HG02798 (cell line): ENCODE measurements around the gene TNS1.

ENCODE experiments used
- ATAC-seq: cut with Tn5 transposase; IDR thresholded peaks from one replicate; pipeline ENCODE4 v1.9.1; 2021; ENCODE audit warnings: mild to moderate bottlenecking; ENCODE audit not compliant: unreplicated experiment, poor library complexity

TNS1 gene

DNA sequence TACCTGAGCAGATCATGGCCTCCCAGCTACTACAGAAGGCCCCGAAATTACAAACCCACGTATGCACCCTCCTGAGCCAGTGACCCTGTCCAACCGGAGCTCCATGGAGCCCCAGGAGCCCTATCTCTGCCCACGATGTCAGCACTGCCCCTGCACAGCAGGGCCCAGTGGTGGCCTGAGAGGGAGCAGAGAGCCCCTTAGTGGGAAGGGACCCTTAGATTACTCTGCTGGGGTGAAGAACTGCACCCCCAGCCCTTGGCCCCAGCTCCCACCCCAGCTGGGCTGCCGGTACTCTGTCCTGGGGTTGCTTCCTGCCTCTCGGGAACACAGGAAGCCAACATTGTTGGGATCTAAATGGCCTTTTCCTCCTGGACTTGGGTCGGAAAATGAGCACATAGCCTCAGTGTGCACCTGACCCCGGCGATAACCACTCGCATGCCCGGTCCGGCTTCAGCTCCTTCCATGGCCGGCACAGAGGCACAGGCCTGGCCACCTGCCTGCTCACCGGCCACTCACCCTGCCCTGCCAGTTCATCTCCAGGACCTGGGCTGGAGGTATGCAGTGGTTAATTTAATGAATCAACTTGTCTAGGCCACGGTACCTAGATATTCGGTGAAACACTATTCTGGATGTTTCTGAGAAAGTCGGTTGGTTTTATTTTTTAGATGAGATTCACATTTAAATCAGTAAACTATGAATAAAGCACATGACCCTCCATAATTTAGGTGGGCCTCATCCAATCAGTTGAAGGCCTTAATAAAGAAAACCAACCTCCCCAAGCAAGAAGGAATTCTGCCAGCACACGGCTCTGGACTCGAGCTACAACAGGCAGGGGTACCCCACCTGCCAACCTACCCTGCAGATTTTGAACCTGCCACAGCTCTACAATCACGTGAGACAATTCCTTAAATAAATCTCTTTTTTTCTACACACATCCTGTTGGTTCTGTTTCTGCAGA lies 19.2 kb downstream of the TNS1 start:
- no peak for ATAC-seq

DNA sequence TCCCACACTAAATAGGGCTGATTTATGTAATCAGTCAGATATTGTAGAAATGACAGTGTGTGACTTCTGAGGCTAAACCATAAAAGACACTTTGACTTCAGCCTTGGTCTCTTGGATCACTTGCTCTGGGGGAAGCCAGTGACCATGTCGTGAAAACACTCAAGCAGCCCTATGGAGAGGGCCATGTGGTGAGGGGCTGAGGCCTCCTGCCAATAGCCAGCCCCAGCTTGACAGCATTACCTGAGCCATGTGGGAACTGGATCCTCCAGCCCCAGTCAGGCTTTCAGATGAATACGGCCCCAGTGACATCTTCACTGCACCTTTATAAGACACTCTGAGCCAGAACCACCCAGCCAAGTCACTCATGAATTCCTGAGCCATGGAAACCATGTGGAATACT lies 20.8 kb downstream of the TNS1 start:
- no peak for ATAC-seq

DNA sequence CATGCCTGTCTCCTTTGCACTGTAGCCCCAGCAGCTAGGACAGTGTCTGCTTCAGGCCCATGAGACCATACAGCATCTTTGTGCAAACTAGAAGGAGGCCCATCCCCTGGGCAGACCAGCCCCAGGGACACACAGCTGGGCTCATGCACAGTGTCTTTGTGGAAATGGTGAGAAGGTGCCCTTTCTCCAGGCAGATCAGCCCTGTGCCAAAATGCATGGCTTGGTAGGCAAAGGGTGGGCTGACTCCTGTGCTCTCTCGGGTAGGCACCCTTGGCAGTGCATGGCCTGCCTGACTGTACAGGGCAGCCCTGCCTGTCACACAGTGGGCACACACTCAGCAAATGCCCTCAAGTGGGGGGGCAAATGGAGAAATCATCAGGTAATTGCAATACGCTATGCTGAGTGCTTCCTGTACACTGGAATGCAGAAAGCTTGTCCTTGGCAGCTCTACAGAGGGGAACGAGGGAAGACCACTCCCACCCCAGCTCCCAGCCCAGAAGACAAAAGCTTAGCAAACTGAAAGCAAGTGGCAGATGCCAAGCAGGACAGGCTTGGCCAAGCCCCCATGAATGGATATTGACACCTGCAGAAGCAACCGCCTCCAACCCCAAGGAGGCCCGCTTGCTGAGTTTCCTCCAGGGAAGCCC lies 21.6 kb downstream of the TNS1 start:
- no peak for ATAC-seq

DNA sequence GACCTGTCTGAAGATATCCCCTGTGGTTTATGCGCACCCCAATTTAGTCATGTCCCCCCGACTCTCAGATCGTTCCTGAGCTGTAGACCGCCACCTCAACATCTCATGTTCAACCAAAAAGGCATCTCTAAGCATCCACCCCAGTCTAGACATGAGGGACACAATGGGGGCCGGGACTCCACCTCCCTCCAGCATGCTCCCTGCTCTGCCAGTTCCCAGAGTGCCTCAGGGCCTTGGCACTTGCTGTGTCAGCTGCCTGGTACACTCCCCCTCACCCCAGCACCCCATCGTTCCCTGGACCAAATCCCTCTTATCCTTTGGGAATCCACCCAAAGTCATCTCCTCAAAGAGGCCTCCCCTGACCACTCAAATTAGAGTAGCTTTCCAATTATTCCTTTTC lies 22.2 kb downstream of the TNS1 start:
- no peak for ATAC-seq

DNA sequence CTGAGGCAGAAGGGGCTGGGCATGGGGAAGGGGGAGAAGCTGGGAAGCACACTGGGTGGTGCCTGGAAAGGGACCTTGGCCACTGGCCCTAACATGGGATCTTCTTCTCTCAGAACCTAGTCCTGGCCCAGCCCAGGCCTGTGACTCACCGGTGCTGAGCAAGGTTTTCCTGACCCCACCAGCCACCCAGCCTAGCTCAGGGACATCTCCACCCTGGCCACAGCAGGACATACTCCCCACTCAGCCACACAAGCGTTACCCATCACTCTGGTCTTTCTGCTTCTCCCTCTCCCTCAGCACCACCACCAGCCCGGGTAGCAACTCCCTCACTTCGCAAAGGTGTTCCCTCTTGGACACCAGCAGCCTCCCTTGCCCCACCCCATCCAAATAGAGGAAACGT lies 22.8 kb downstream of the TNS1 start:
- no peak for ATAC-seq

DNA sequence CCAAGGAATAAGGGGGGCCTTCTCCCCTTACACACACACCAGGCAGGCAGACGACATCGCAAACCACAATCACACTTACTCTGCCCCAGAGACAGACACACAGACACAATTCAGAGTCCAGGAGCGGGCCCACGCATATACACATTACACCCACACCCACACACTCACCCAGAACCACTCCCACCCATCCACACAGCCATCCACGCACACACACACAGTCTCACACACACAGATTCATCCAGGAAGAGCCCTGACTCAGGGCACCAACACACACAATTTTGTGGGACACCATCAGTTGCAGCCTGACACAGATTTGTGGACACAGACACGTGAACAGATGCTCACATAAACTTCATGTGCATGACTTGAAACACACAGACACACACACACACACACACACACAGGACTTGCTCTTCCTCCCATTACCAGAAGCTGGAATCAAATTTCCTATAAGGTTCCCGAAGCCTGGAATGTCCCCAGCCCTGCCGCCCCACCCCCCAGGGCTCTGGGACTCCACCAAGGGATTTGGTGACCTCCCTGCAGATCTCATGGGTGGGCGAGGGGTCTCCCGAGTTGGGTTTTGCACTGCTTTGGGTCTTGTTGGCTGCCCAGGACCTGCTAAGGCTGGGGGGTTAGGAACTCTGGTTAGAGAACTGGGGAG lies 23.5 kb downstream of the TNS1 start:
- ATAC-seq = no peak

DNA sequence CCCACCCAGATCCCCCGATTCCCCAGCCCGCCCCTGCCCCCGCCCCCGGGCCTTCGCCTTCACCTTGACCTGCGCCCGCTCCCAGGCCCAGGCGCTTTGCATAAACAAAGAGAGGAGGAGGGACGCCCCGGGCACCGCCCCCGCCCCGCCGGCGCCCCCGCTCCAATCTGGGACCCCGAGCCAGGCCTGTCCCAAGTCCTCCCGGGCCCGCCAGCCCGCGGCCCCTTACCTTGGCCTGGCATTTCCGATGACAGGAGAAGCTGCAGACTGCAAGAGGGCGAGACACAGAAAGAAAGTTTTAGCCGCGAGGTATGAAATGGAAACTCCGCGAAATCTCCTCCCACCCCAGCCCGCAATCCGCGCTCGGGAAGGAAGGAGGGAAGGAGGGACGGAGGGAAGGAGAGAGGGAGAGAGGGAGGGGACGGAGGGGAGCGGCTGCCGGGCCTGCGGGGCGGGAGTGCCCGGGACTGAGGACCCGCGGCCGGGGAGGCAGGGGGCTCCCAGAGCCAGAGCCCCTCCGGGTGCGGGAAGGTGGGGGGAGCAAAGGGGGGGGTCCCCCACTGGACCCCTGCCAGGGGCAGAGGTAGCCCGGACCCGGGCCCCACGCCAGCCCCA lies 24.2 kb downstream of the TNS1 start:
- ATAC-seq = no peak

DNA sequence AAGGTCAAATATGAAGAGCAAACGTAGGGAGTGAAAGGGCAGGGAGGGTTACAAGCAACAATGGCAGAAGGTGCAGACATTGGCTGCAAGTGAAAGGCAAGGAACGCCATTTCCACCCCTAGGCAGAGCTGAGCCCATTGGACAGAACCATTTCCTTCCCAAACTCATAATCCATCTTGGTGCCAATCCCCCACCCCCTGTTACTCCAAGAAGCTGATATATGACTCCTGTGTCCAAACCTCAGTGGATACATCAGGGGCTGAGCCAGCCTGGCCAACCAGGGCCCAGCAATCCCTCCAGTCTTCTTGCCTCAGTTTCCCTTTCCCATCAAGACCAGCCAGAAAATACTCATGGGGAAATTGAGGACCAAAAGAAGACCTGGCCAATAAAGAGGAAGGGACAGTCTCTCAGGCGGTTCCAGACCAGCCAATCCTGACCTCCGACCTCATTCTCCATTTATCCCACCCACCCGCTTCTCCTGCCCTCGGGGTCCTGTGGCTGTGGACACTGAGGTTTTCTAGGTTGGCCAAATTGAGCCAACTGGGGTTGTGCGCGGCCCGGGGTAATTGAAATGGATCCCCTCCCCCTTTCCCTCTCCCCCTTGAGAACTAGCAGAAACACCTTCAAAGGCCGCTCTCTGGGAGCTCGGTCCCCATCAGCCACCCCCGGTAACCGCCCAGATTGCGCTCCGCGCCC lies 24.8 kb downstream of the TNS1 start:
- ATAC-seq = no peak

DNA sequence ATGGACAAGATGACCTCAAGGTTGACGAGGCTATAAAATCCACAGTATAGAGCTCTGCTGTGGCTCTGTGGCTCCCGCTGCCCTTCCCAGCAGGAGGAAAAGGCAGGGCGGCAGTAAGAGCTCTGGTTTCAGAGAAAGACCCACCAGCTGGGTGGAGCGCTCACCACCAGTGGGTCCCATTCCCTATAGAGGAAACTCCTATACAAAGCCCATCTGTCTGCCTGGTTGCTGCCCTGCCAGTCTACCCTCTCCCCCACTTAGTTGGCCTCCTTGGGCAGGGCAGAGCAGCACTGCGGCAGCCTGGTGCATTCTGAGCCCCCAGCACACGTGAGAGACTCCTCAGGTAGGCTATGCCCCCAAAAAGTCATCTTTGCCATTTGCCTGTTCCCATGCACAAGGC lies 26.5 kb downstream of the TNS1 start:
- no peak for ATAC-seq

DNA sequence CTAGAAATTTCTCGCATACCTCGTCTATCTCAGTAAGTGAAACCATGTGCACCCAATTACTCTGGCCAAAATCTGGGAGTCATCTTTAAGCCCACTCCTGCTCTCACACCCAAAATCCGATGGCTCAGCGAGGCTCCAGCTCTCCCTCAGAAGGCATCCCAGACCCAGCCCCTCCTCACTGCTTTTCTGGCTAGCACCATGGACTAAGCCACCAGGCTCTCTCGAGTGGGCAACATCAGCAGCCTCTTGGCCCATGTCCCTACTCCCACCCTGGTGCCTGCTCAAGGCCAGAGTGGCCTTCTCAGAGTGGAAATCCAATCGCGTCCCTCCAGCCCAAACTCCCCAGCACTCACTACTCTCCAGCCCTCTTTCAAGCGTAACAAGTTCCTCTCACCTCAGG lies 27.2 kb downstream of the TNS1 start:
- no peak for ATAC-seq

DNA sequence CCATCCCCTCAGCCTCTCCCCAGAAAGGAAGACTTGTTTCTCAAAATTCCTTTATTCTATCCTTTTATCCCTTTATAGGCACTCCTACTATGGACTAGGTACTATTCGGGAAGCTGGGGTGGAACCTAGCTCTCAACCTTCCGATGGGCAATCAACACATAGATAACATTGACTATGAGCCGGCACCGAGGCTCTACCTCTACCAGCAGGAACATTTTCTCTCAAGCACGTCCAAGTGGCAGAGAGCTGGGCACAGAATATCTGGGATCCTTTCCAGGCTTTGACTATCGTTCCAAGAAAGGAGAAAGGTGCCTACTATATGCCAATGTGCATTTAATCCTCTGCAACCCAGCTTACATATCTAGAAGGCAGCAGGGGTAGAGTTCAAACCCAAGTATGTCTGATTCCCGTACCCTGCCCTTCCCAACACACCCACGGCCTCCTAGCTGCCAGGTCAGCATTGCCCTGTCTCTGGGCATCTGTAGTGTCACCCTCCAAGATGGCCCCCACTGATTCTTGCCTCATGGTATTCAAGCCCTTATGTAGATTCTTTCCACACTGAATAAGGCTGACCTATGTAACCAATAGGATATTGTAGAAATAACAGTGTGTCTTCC lies 28.3 kb downstream of the TNS1 start:
- ATAC-seq = no peak

DNA sequence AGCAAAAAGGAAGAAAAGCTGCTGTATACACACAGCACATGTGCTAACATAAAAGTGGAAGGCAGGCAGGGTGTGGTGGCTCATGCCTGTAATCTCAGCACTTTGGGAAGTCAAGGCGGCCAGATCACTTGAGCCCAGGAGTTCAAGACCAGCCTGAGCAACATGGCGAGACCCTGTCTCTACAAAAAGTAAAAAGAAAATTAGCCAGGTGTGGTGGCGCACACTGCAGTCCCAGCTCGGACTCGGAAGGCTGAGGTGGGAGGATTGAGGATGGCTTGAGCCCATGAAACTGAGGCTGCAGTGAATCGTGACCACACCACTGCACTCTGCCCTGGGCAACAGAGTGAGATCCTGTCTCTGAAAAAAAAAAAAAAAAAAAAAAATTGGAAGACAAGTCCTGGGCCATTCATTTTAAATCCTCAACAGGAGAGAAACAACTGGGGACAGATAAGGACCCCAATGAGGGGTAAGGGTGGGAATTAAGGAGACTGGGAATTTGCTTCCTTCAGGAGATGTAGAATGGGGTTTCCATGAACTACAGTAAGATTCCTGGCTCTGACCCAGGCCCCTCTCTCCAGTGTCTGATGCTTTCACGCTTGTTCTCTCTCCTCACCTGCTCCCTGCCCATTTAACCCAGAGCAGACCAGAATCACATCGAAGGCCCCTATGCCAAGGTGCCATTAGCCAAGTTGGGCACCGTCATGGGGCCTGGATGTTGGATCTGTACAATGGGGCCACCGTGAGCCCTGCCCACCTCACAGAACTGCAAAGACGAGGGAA lies 29.6 kb downstream of the TNS1 start:
- ATAC-seq = no peak

DNA sequence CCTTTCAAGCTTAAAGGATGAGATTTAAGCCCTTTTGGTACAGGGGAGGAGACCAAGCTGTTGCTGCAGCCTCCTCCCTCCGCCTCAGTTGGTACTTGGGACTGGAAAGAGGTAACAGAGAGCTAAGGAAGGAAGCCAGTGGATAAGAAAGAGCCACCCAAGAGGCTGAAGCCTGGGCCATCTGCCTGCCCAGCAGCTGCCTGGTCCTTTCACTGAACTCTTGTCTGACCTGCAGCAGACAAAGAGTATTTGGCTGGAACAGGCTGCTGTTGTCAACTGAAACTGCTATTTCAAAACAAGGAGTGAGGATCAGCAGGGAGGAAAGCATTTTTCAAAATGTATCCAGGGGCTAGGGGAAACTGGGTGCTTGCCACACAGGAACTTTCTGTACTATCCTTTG lies 30.3 kb downstream of the TNS1 start:
- ATAC-seq = no peak

DNA sequence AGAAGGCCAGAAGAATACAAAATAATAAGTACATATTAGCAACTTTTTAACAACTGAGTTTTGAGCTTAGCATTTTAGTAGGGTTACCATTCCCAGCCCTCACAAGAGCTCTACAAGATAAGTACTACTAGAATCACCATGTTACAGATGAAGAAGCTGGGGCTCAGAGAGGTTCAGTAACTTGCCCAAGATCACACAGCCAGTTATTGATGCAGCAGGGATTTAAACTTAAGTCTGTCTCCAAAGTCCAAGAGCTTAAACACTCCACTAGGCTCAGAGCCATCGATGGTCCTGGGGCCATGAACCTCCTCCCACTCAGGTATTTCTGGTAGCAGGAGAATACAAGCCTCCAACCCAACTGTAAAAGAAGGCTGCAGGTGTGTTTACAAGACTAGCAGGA lies 30.8 kb downstream of the TNS1 start:
- no peak for ATAC-seq

DNA sequence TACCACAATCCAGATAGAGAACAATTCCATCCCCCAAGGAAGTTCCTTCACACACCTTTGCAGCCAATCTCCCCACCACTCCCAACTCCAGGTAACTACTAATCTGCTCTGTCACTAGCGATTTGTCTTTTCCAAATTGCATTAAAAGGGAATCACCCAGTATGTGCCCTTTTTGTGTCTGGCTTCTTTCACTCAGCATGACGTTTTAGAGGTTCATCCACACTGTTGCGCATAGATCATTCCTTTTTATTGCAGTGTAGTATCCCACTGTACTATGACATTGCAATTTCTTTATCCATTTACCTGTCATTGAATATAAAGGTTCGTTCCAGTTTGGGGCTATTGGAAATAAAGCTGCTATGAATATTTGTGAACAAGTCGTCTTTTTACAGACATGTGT lies 31.6 kb downstream of the TNS1 start:
- no peak for ATAC-seq

DNA sequence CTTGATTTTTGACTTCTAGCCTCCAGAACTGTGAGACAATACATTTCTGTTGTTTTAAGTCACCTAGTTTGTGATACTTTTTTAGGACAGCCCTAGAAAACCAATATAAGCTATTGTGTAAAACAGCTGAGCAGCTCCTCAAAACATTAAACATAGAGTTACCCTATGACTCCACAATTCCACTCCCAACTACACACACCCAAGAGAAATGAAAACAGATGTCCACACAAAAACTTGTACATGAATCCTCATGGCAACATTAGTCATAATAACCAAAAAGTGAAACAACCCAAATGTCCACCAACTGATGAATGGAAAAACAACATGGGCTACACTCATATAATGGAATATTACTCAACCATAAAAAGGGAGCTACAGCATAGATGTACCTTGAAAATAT lies 32.6 kb downstream of the TNS1 start:
- ATAC-seq = no peak

DNA sequence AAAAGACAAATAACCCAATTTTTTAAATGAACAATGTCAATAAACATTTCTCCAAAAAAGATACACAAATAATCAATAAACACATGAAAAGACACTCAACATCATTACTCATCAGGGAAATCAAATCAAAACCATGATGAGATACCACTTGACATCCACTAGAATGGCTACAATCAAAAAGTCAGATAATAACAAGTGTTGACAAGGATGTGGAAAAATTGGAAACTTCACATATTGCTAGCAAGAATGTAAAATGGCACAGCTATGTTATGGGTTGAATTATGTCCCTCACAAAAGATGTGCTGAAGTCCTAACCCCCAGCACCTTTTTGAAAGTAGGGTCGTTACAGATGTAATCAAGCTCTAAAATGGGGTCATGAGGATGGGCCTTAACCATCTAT lies 33.2 kb downstream of the TNS1 start:
- ATAC-seq = no peak

DNA sequence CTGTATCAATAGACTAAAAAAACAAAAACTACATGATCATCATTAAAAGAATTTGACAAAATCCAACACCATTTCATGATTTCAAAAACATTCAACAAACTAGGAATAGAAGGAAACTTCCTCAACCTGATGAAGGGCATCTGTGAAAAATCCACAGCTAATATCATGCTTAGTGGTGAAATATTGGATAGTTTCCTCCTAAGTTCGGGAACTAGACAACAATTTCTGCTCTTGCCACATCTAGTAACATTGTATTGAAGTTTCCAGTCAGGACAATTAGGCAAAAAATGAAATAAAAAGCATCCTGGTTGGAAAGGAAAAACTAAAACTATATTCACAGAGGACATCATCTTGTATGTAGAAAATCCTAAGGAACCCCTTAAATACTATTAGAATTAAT lies 34.8 kb downstream of the TNS1 start:
- no peak for ATAC-seq

DNA sequence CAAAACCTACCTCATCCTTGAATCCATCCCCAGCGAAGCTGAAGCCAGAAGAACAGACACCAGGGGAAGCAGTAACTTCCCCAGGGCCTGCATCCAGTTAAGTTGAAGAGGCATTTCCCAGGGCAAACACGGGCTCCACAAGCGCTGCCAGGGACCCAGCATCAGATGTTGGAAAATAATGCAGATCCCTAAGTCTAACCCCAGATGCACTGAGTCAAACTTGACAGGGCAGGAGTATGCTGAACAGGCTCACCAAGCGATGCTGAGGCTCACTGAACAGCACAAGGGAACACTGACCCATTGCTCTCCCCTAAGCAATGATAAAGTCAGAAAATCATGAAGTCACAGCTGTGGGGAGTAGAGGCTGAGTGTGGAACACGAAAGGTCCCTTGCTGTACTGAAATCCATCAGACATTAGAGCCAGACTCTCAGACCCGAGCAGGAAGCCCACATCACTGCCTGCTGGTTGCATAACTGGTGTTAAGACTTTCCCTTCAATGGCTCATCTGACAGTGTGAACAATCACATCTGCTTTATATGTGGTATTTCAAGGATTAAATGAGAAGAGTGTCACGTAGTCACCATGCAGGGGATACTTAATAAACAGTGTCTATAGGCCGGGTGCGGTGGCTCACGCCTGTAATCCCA lies 36.2 kb downstream of the TNS1 start:
- no peak for ATAC-seq
